Peyer's patch (tissue), 4 donors: ENCODE results near the gene CHRNA1. TPM values are rescaled to one million over a fixed set of nuclear protein-coding genes. Genes with fewer than 3 reads are reported as not detected.

Source experiments
- DNase-seq, 3 donors: peaks; one replicate each; pipeline ENCODE4 v3.0.0-alpha.2; 2017 to 2019
- H3K27ac ChIP-seq, 4 donors: fragments of 200-600 bp; sonication (generic); one replicate each; pipeline ENCODE4 v1.5.1; 2016 to 2019
- H3K27me3 ChIP-seq, 2 donors: fragments of 200-600 bp; sonication (generic); one replicate each; pipeline ENCODE4 v1.5.1; 2019
- H3K36me3 ChIP-seq, 3 donors: fragments of 200-600 bp; sonication (generic); one replicate each; pipeline ENCODE4 v1.5.1; 2016 to 2019
- H3K4me1 ChIP-seq, 4 donors: fragments of 200-600 bp; sonication (generic); one replicate each; pipeline ENCODE4 v1.5.1; 2016 to 2019
- H3K4me3 ChIP-seq, 4 donors: fragments of 200-600 bp; sonication (generic); 1 replicate in 3 of 4; 2 replicates in 1 of 4; pipeline ENCODE4 v1.5.1; 2016 to 2019; ENCODE audit warnings: mild to moderate bottlenecking in 1 of 4
- H3K9me3 ChIP-seq, 4 donors: fragments of 200-600 bp; sonication (generic); one replicate each; pipeline ENCODE4 v1.5.1; 2016 to 2019; ENCODE audit warnings: mild to moderate bottlenecking in 1 of 4
- POLR2A ChIP-seq, 2 donors: fragments of 450-650 bp; IDR thresholded peaks; one replicate each; pipeline ENCODE4 v1.5.1; 2017; ENCODE audit warnings: antibody characterized with exemption in 2 of 2, mild to moderate bottlenecking in 2 of 2, moderate library complexity in 2 of 2
- total RNA-seq, 4 donors: library from RNA; depleted of rRNA; stranded (reverse); fragments of >200 nt; gene quantifications; one replicate each; pipeline ENCODE4 v1.1.0, GENCODE V29; 2016
- TF ChIP-seq, protein P1 (sequence below), 6 experiments: fragments of 450-650 bp in 4 of 6; fragments of 200-600 bp in 2 of 6; sonication (generic) in 1 of 6; IDR thresholded peaks; one replicate each; pipeline ENCODE4 v1.5.1; 2017 to 2019; ENCODE audit warnings: antibody characterized with exemption in 6 of 6, mild to moderate bottlenecking in 3 of 6, moderate library complexity in 1 of 6

The CHRNA1 gene
- total RNA-seq, 4 donors from 2014 or later, result not detected

GRCh38 chr2:174800436-174801205, 36.3 kb upstream of the CHRNA1 start:
- no peak for DNase-seq
- no peak for TF ChIP-seq POLR2A (IDR thresholded peaks at IDR 0.05)
- TF ChIP-seq, protein P1, sequence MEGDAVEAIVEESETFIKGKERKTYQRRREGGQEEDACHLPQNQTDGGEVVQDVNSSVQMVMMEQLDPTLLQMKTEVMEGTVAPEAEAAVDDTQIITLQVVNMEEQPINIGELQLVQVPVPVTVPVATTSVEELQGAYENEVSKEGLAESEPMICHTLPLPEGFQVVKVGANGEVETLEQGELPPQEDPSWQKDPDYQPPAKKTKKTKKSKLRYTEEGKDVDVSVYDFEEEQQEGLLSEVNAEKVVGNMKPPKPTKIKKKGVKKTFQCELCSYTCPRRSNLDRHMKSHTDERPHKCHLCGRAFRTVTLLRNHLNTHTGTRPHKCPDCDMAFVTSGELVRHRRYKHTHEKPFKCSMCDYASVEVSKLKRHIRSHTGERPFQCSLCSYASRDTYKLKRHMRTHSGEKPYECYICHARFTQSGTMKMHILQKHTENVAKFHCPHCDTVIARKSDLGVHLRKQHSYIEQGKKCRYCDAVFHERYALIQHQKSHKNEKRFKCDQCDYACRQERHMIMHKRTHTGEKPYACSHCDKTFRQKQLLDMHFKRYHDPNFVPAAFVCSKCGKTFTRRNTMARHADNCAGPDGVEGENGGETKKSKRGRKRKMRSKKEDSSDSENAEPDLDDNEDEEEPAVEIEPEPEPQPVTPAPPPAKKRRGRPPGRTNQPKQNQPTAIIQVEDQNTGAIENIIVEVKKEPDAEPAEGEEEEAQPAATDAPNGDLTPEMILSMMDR (IDR thresholded peaks at IDR 0.05), result no peak
- Histone ChIP-seq H3K27me3 (no peaks in the 10 kb centered on the region), H3K36me3 (no peaks in the 10 kb centered on the region), H3K4me1 (no peaks in the 10 kb centered on the region), H3K4me3 (no peak overlapping the region), H3K27ac (no peak overlapping the region), H3K9me3 (no peaks in the 10 kb centered on the region)

- H3K9me3 ChIP-seq, result no peaks in the 10 kb centered on the region
- TF ChIP-seq, protein P1 (IDR thresholded peaks at IDR 0.05), result no peak
- no peak for TF ChIP-seq POLR2A (IDR thresholded peaks at IDR 0.05)
- H3K36me3 ChIP-seq, result no peaks in the 10 kb centered on the region
- H3K27me3 ChIP-seq, result no peaks in the 10 kb centered on the region
- no peak overlapping the region for H3K4me3 ChIP-seq
- no peak for DNase-seq
- H3K4me1 ChIP-seq, result no peaks in the 10 kb centered on the region
- no peak overlapping the region for H3K27ac ChIP-seq
Observed at GRCh38 chr2:174798801-174799200, 34.5 kb upstream of the CHRNA1 start.

DNA sequence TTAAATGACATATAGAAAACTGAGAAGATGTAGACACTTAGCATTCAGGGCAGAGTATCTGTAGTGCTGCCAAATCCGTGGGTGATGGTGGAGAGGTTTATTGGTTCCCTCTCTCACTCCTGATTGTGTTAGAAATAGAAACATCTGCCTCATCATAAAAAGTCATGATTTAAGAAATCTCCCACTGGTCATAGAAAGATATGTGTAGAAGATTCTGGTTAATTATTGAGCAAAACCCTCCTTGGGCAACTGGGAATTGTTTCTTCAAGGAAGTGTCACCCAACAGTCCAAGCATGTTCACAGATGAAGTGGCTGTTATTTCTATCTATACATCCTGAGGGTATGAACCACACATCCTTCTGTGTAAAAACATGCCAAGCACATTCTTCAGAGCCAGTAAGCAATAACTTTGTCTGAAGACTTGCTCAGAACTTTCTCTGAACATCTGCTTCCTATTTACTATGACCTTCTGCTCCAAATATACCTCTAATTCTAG, 33.6 kb upstream of the CHRNA1 start:
- Histone ChIP-seq H3K27ac (no peak overlapping the region), H3K4me3 (no peak overlapping the region), H3K27me3 (no peaks in the 10 kb centered on the region), H3K36me3 (no peaks in the 10 kb centered on the region), H3K9me3 (no peaks in the 10 kb centered on the region), H3K4me1 (no peaks in the 10 kb centered on the region)
- no peak for DNase-seq
- TF ChIP-seq, protein P1 (IDR thresholded peaks at IDR 0.05), result no peak
- no peak for TF ChIP-seq POLR2A (IDR thresholded peaks at IDR 0.05)

DNA sequence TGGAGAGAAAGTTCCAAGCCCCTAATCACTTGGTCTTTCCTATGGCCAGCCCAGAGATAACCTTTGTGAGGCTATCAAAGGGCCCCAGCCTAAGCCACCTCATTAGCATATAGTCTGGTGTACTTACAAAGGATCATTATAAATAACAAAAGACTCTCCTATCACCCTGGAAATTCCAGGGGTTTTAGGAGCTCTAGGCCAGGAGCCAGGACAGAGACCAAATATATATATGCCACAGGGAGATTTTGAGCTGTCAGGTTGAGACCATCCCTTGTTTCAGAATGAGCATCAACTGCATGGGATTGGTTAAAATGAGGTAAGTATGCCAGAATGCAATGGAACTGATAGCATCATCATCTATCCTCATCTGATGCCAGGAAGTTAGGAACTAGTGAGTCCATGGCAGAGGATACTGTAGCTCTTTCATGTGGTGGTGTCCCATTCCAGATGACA, 32.1 kb upstream of the CHRNA1 start:
- Histone ChIP-seq H3K4me1 (no peaks in the 10 kb centered on the region), H3K4me3 (no peak overlapping the region), H3K9me3 (no peaks in the 10 kb centered on the region), H3K36me3 (no peaks in the 10 kb centered on the region), H3K27me3 (no peaks in the 10 kb centered on the region), H3K27ac (no peak overlapping the region)
- no peak for DNase-seq
- TF ChIP-seq, protein P1 (IDR thresholded peaks at IDR 0.05), result no peak
- no peak for TF ChIP-seq POLR2A (IDR thresholded peaks at IDR 0.05)

GRCh38 chr2:174794851-174795374, 30.6 kb upstream of the CHRNA1 start:
- DNase-seq, result no peak
- H3K4me1 ChIP-seq, result no peaks in the 10 kb centered on the region
- H3K27me3 ChIP-seq, result no peaks in the 10 kb centered on the region
- H3K36me3 ChIP-seq, result no peaks in the 10 kb centered on the region
- TF ChIP-seq, protein P1 (IDR thresholded peaks at IDR 0.05), result no peak
- no peak for TF ChIP-seq POLR2A (IDR thresholded peaks at IDR 0.05)
- H3K4me3 ChIP-seq, result no peak overlapping the region
- H3K27ac ChIP-seq, result no peak overlapping the region
- H3K9me3 ChIP-seq, result no peaks in the 10 kb centered on the region
